ENCODE measurements around the gene USH1C.

Gene USH1C

DNA sequence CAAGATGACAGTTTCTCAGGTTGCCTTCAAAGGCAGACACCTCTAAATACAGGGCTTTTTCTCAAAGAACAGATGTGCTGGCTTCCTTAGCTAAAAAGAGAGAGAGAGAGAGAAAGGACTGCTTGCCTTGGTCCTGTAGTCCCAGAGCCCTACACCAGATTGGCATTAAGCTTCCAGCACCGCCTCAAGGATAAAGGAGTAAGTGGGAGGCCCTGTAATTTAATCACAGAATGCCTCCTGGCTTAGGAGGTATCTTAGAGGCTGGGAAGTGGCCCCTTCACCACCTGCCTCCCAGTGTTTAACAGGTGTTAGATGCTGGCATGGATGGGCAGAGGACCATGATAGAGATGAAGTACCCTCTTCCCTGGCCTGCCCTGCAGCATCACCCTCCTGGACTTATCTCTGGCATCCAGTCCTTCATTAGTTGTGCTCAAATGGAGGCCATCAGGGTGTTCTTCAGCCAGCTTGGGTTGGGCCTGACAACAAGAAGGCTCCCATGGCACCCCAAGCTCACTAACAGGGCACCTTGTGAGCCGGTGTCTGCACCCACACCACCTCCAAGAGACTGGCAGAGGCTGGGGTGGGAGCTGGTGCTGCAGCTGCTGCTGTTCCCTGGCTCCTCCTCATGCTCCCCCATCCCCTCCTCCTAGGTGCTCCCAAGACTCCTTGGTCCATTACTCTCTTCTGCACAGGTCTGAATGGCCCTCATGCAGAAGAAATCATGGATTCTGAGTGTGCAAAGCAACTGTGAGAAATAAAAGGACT lies 100.1 kb downstream of the USH1C start:
- H3K79me2 ChIP-seq (ENCODE audit: low read length) = no peaks in the 10 kb centered on the region
- no peak overlapping the region for H3K9ac ChIP-seq (ENCODE audit: low read length)
- no peaks in the 10 kb centered on the region for H3K9me3 ChIP-seq (replicated peaks; ENCODE audit: insufficient read depth, low read length)
- H4K20me1 ChIP-seq (ENCODE audit: insufficient read depth, low read length) = no peaks in the 10 kb centered on the region
- TF ChIP-seq EZH2phosphoT487 (IDR thresholded peaks at IDR 0.05; ENCODE audit: low read length) = no peak
- TF ChIP-seq, protein P1, sequence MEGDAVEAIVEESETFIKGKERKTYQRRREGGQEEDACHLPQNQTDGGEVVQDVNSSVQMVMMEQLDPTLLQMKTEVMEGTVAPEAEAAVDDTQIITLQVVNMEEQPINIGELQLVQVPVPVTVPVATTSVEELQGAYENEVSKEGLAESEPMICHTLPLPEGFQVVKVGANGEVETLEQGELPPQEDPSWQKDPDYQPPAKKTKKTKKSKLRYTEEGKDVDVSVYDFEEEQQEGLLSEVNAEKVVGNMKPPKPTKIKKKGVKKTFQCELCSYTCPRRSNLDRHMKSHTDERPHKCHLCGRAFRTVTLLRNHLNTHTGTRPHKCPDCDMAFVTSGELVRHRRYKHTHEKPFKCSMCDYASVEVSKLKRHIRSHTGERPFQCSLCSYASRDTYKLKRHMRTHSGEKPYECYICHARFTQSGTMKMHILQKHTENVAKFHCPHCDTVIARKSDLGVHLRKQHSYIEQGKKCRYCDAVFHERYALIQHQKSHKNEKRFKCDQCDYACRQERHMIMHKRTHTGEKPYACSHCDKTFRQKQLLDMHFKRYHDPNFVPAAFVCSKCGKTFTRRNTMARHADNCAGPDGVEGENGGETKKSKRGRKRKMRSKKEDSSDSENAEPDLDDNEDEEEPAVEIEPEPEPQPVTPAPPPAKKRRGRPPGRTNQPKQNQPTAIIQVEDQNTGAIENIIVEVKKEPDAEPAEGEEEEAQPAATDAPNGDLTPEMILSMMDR (IDR thresholded peaks at IDR 0.05; ENCODE audit: low read length) = no peak
- no peak for TF ChIP-seq EZH2 (optimal IDR thresholded peaks at IDR 0.05; ENCODE audit: low read depth, low read length)
- H3K4me3 ChIP-seq (ENCODE audit: low read length) = no peak overlapping the region
- H3K27me3 ChIP-seq (replicated peaks; ENCODE audit: insufficient read depth, low read length) = no peaks in the 10 kb centered on the region
- H3K9me2 ChIP-seq (replicated peaks; ENCODE audit: insufficient read depth, low read length) = no peaks in the 10 kb centered on the region
- H3K36me3 ChIP-seq (replicated peaks; ENCODE audit: insufficient read depth, low read length) = no peaks in the 10 kb centered on the region
- no peak overlapping the region for H3K27ac ChIP-seq (ENCODE audit: low read length)
- no peak for DNase-seq
- H3K4me1 ChIP-seq (ENCODE audit: low read length) = no peaks in the 10 kb centered on the region
- H3K4me2 ChIP-seq (ENCODE audit: low read depth, low read length) = no peak overlapping the region
- no peaks in the 10 kb centered on the region for H3F3A ChIP-seq (ENCODE audit: insufficient read depth, low read length)
- H2AFZ ChIP-seq (ENCODE audit: low read length) = no peak overlapping the region

Measured in MM.1S (cell line).